Glutamatergic neuron (in vitro differentiated cells): ENCODE data around the gene KIF1A. TPM values are rescaled to one million over a fixed set of nuclear protein-coding genes. Genes with fewer than 3 reads are reported as not detected.
A peak's percentile ranks its signal among the peaks of the same experiment; 100 is the strongest.

Source experiments
- DNase-seq: peaks from one replicate; pipeline ENCODE4 v3.0.0; 2022
- H3K27ac Mint-ChIP-seq: one replicate; pipeline ENCODE4 v1.8.0; 2020; ENCODE audit warnings: mild to moderate bottlenecking, mixed read lengths, inconsistent platforms; ENCODE audit not compliant: unreplicated experiment
- H3K27me3 Mint-ChIP-seq: one replicate; pipeline ENCODE4 v1.8.0; 2020; ENCODE audit warnings: mild to moderate bottlenecking, moderate library complexity, mixed read lengths, inconsistent platforms; ENCODE audit not compliant: unreplicated experiment
- H3K36me3 Mint-ChIP-seq: one replicate; pipeline ENCODE4 v1.8.0; 2020; ENCODE audit warnings: mild to moderate bottlenecking, mixed read lengths, inconsistent platforms; ENCODE audit not compliant: unreplicated experiment
- H3K4me1 Mint-ChIP-seq: one replicate; pipeline ENCODE4 v1.8.0; 2020; ENCODE audit warnings: mild to moderate bottlenecking, low read depth, mixed read lengths, inconsistent platforms; ENCODE audit not compliant: unreplicated experiment
- H3K4me3 Mint-ChIP-seq: one replicate; pipeline ENCODE4 v1.8.0; 2020; ENCODE audit warnings: mild to moderate bottlenecking, mixed read lengths, inconsistent platforms; ENCODE audit not compliant: unreplicated experiment
- H3K9me3 Mint-ChIP-seq: one replicate; pipeline ENCODE4 v1.8.0; 2020; ENCODE audit warnings: mild to moderate bottlenecking, moderate library complexity, mixed read lengths, inconsistent platforms; ENCODE audit not compliant: unreplicated experiment
- CTCF ChIP-seq: fragments of 200-600 bp; sonication (generic); IDR thresholded peaks from one replicate; pipeline ENCODE4 v1.5.0; 2021; ENCODE audit not compliant: partially characterized antibody, unreplicated experiment
- total RNA-seq: library from RNA; stranded (reverse); fragmentation: NEBNext Ultra II Directional; extraction: Animal tissue kit (Norgen Biotek cat#: 25700); gene quantifications from one replicate; pipeline ENCODE4 v1.2.1, GENCODE V29; 2021; ENCODE audit not compliant: unreplicated experiment

The KIF1A gene
- total RNA-seq, 1 donor from 2014 or later: 439 TPM

- Mint-ChIP-seq H3K9me3 (peaks cover 16% of the 10 kb centered on the region), H3K27ac (peak overlapping the region; percentile 85), H3K4me3 (peak overlapping the region; percentile 11), H3K27me3 (peaks cover 32% of the 10 kb centered on the region), H3K36me3 (peaks cover 4% of the 10 kb centered on the region), H3K4me1 (peaks cover 11% of the 10 kb centered on the region)
- TF ChIP-seq CTCF: no peak
- DNase-seq: no peak
Measured at GRCh38 chr2:240728361-240728760, 91.7 kb downstream of the KIF1A start.

DNA sequence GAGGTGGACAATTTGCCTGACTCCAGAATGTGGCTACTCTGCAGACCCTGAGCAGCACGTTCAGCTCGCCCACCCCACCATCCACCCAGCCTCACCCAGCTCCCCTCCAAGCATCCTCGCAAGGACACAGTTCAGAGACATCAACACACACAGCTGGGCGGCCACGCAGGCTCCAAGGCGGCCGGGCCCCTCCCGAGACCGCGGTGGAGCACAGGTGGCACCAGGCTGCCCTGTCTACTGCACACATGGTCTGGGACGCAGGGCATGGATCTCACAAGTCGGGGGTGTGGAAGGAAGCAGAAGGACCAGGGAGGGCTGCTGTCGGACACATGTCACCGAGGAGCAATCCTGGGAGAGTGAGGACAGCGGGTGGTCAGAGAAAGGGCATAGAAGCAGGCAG is 92.1 kb downstream of the KIF1A start:
- TF ChIP-seq CTCF: no peak
- DNase-seq: no peak
- H3K4me3 Mint-ChIP-seq: peak overlapping the region; percentile 11
- peak overlapping the region; percentile 85 for H3K27ac Mint-ChIP-seq
- H3K27me3 Mint-ChIP-seq: peaks cover 34% of the 10 kb centered on the region
- peaks cover 11% of the 10 kb centered on the region for H3K4me1 Mint-ChIP-seq
- peaks cover 4% of the 10 kb centered on the region for H3K36me3 Mint-ChIP-seq
- peaks cover 16% of the 10 kb centered on the region for H3K9me3 Mint-ChIP-seq

- TF ChIP-seq CTCF: no peak
- no peak for DNase-seq
- H3K9me3 Mint-ChIP-seq: peaks cover 18% of the 10 kb centered on the region
- peak overlapping the region; percentile 38 for H3K27ac Mint-ChIP-seq
- no peak overlapping the region for H3K4me3 Mint-ChIP-seq
- H3K36me3 Mint-ChIP-seq: peaks cover 4% of the 10 kb centered on the region
- H3K4me1 Mint-ChIP-seq: peaks cover 11% of the 10 kb centered on the region
- H3K27me3 Mint-ChIP-seq: peaks cover 35% of the 10 kb centered on the region
Measured at GRCh38 chr2:240727439-240727838, 92.6 kb downstream of the KIF1A start.

DNA sequence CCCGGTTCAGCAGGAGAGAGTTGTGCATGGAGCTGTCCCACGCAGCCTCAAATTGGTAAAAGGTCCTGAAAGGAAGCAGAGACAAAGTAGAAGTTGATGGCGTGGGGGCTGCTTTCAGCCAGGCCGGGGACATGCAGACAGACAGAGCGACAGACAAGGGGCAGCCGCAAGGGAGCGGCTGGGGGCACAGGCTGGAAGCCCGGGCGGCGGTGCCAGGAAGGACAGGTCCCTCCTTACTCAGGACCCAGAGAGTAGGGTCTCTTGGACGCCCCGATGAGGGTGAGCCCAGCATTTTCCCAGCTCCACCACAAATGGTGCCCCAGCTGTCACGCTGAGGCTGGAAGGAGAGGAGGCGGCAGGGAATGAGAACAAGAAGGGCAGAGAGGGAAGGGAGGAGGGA is 93.1 kb downstream of the KIF1A start:
- no peak for TF ChIP-seq CTCF
- Mint-ChIP-seq H3K36me3 (peaks cover 4% of the 10 kb centered on the region), H3K27me3 (peaks cover 35% of the 10 kb centered on the region), H3K4me3 (no peak overlapping the region), H3K4me1 (peaks cover 11% of the 10 kb centered on the region), H3K27ac (peak overlapping the region; percentile 38), H3K9me3 (peaks cover 18% of the 10 kb centered on the region)
- DNase-seq: no peak

DNA sequence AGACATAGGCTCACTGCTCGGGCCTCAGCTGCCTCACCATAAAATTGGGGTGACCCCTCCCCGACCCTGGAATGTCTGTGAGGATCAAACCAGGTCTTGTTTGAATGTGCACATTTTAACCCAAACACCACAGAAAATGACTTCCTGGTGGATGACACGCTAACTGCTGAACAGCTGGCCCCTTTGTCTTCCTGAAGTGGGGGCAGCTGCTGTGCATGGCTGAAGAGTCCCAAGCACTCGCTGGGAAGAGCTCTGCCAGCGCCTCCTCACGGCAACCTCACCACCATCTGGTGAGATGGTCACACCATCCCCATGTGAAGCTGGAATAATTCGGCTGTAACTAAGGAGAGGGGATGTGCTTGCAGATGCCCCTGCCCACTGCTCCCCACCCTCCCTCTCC is 94.3 kb downstream of the KIF1A start:
- Mint-ChIP-seq H3K36me3 (peaks cover 4% of the 10 kb centered on the region), H3K4me3 (no peak overlapping the region), H3K27me3 (peaks cover 28% of the 10 kb centered on the region), H3K4me1 (peaks cover 11% of the 10 kb centered on the region), H3K27ac (no peak overlapping the region), H3K9me3 (peaks cover 13% of the 10 kb centered on the region)
- no peak for TF ChIP-seq CTCF
- no peak for DNase-seq
